ENCODE measurements around the gene AIP. TPM values are rescaled to one million over a fixed set of nuclear protein-coding genes. Genes with fewer than 3 reads are reported as not detected.

The AIP gene
- total and polyA plus RNA-seq, 9 of the 15 experiments (the other 6 are each of a cell fraction or from before 2014, with no cell fraction given): 5.2 to 92.5 (median 52.7) TPM

DNA sequence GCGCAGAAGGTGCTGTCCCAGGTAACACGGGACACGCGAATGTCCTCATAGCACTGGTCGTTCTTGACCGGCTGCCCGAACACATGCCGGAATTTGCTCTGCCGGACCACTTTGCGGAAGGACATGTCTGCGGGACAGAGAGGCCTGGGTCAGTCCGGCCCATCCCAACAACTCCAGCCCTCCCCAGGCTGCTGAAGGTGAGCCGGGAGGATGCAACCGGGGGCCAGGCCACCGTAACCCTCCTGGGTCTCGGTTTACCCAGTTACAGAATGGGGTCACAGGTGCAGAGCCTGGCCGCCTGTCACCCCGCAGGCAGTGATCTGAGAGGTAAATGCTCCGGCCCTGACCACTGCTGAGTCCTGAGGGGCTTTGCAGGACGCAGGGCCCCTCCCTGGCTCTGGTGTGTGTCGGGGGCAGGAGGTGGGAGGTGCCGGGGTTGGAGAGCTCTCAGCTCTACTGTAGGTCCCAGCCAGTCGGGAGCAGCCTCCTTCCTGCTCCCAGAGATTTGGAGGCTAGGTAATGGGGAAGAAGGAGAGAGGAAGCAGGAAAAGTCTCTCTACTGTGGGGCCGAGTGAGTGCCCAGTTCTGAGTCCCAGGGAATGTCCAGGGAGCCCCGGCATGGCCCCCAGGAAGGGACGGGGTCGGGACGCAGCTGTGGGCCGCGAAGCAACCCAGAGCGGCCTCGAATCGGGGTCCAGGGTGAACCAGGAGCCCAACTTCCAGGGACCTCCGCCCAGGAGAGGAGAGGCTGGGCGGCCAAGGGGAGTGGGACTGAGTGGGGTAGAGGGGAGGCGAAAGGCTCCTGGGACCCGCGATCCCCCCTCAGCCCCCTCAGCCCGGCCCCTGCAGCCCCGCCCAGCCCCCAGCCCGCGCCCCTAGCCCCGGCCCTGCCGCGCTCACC lies 40.1 kb upstream of the AIP start (continued):
- TF ChIP-seq, protein P1, sequence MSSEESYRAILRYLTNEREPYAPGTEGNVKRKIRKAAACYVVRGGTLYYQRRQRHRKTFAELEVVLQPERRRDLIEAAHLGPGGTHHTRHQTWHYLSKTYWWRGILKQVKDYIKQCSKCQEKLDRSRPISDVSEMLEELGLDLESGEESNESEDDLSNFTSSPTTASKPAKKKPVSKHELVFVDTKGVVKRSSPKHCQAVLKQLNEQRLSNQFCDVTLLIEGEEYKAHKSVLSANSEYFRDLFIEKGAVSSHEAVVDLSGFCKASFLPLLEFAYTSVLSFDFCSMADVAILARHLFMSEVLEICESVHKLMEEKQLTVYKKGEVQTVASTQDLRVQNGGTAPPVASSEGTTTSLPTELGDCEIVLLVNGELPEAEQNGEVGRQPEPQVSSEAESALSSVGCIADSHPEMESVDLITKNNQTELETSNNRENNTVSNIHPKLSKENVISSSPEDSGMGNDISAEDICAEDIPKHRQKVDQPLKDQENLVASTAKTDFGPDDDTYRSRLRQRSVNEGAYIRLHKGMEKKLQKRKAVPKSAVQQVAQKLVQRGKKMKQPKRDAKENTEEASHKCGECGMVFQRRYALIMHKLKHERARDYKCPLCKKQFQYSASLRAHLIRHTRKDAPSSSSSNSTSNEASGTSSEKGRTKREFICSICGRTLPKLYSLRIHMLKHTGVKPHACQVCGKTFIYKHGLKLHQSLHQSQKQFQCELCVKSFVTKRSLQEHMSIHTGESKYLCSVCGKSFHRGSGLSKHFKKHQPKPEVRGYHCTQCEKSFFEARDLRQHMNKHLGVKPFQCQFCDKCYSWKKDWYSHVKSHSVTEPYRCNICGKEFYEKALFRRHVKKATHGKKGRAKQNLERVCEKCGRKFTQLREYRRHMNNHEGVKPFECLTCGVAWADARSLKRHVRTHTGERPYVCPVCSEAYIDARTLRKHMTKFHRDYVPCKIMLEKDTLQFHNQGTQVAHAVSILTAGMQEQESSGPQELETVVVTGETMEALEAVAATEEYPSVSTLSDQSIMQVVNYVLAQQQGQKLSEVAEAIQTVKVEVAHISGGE (CRISPR knock-in tag; IDR thresholded peaks at IDR 0.05): 0 out of 6 replicates have a peak, but pooled peaks of 1 of the 3 experiments have one; percentile 22
- TF ChIP-seq RBFOX2 (IDR thresholded peaks at IDR 0.05; ENCODE audit: low read depth, low read length): peak; percentile 38
- TF ChIP-seq ESRRA (IDR thresholded peaks at IDR 0.05; ENCODE audit: borderline replicate concordance, low read depth): no peak

DNA sequence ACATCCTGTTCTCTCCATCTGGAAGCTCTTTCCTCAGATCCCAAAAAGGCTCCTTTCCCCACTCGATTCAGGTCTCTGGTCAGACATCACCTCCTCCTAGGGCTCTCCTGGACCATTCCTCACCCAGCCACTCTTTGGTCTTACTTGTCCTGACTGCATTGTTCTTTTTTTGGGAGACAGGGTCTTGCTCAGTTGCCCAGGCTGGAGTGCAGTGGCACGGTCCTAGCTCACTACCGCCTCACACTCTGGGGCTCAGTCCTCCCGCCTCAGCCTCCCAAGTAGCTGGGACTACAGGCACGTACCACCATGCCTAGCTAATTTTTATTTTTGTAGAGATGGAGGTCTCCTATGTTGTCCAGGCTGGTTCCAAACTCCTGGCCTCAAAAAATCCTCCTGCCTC lies 37.3 kb upstream of the AIP start:
- H3K4me2 ChIP-seq (ENCODE audit: insufficient read depth, low read length): no peak overlapping the region
- no peak overlapping the region for H3K27ac ChIP-seq (ENCODE audit: extremely low read depth, low read depth, low read length)

More for the DNA sequence above, 37.3 kb upstream of the AIP start:
- in situ Hi-C loops (cut with MboI) (no loop called here), intact Hi-C loops (cut with micrococcal nuclease) (no loop called here)
- DNase-seq (ENCODE audit: extremely low read depth in 1 of 4, low spot score in 3 of 4) (no peak), ATAC-seq (no peak), FAIRE-seq (no peak)
- Histone ChIP-seq H3K9me3 (replicated peaks; ENCODE audit: control insufficient read depth, insufficient read depth, low read depth, low read length) (no peaks in the 10 kb centered on the region), H3K9me1 (ENCODE audit: control insufficient read depth, insufficient read depth, low read length) (no peaks in the 10 kb centered on the region), H3K4me1 (replicated peaks in 1 of 2; ENCODE audit: control insufficient read depth in 2 of 2, insufficient read depth in 2 of 2, low read length in 2 of 2) (peaks cover 7 to 44% of the 10 kb centered on the region in 2 experiments; a peak in 4 of 5 replicates), H3K36me3 (ENCODE audit: control insufficient read depth, insufficient read depth, low read length) (peaks cover 19% of the 10 kb centered on the region; the same call in 2 of the 3 replicates), H3K9ac (ENCODE audit: insufficient read depth in 1 of 2, low read depth in 2 of 2, low read length in 2 of 2) (no peak overlapping the region), H3K79me2 (ENCODE audit: control insufficient read depth, insufficient read depth, low read length) (peaks cover 13% of the 10 kb centered on the region), H2AFZ (ENCODE audit: low read depth, low read length) (no peak overlapping the region), H4K20me1 (replicated peaks; ENCODE audit: control insufficient read depth, insufficient read depth, low read length) (no peaks in the 10 kb centered on the region), H3K4me3 (no peak overlapping the region), H3K27me3 (ENCODE audit: control insufficient read depth in 2 of 2, insufficient read depth in 2 of 2, low read length in 2 of 2) (no peaks in the 10 kb centered on the region)
- POLR2A ChIA-PET: interaction anchor here (0.6 to 1.2 kb wide), 2 partner anchors 11 to 44 kb away, joined by 3 to 5 read pairs; no protein-coding TSS in a partner anchor
- TF ChIP-seq ZNF780A (CRISPR knock-in tag; IDR thresholded peaks at IDR 0.05) (no peak), STAT5A (IDR thresholded peaks at IDR 0.05; ENCODE audit: borderline replicate concordance, low read length) (no peak), ZNF121 (CRISPR knock-in tag; conservative IDR thresholded peaks at IDR 0.05) (peak; percentile 88), ZNF124 (CRISPR knock-in tag; IDR thresholded peaks at IDR 0.05) (no peak), NFIC (IDR thresholded peaks at IDR 0.05) (no peak)
- BruUV-seq (replicated peaks): no TSS peak
- WGBS (ENCODE audit: insufficient coverage, low coverage, missing lambda C conversion rate): 81% methylated on average over 5 of the region's 5 CpGs
- CTCF ChIA-PET (ENCODE audit: low intra/inter-chr PET ratio): no interaction called here

All from K562 (cell line).